ENCODE measurements around the gene PID1.

PID1 gene

DNA sequence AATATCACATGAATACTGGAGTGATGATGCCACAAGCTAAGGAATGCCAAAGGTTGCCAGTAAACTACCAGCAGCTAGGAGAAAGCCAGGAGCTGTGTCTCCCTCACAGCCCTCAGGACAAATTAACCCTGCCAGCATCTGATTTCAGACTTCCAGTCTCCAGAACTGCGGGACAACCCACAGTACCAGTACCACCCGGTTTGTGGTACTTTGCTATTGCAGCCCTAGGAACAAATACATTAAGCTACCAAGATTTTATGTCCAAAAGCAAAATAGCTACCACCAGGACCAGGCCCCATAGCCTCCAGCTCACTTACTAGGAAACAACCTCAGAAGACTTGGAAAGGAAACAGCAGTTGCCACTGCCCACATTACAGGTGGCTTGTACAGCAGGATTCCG lies 10.0 kb downstream of the PID1 start:
- no peak for DNase-seq (ENCODE audit: low read depth, low spot score)

DNA sequence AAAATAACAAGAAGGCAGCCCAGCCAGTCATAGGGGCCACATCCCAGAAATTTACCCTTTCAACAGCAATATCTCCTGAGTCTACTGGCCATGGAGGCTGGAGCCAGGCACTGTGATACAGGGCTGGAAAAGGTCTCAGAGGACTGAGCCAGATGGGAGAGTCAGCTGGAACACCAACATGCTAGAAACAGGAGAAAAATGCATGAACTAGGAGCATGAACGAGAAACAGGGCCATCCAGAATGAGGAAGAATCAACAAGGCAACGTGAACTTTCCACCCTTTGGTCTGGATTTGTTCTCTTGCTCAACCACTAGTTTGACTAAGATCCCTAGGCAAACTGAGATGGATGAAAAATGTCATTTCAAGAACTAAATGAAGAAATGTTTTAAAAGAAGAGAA lies 13.1 kb downstream of the PID1 start:
- DNase-seq (ENCODE audit: low read depth, low spot score), result no peak

DNA sequence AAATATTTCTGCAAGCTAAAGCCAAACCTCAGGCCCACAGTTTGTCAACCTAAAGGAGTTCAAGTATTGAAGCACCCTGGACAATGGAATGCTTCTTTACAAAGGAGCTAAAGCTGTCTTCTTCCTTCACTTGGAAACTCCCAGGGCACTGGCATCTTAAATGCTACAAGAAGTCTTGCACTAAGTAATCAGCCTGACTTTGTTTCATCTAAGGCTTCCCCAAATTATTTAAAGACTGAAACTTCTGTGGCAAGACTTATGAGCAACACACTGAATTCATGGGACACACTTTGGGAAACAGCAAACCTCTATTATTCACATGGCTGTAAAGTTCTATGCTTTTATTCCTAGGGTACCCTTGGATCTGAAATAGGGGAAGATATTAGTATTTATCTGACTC lies 14.7 kb downstream of the PID1 start:
- DNase-seq (ENCODE audit: low read depth, low spot score), result no peak

DNA sequence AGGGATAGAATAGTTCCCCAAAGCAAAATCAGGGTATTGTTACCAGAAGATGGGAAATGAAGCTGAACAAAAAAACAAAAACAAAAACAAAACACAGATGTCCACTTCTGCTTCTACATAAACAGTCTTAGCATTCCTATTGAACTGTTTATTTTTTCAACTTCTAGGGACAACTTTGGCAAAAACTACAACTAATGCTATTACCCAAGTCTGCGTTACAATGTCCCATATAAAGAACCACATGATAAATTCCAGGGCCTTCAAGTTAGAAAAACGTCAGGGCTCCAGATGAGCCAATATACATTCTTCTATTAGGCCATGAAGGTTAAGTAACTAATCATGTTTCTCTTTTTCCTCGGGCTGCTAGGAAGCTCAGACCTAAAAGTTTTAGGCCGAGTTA lies 16.9 kb downstream of the PID1 start:
- DNase-seq (ENCODE audit: low read depth, low spot score), result no peak

DNA sequence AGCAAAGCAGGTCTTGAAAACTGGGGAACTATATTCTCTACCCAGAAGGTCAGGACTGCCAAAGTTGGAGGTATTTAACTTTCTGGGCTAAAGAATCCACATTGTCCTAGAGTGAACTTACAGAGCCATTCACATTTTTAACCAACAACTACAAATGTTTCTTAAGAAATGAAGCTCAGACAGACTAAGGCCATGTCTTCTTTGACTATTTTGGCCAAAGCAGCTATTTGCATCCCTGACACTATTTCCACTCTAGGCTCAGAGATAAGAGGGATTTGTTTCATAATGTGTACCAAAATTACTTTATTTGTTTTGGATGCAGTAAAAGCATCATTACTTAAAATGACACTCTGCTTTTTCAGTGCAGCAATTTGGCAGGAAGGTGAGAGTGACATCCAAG lies 18.1 kb downstream of the PID1 start:
- no peak for DNase-seq (ENCODE audit: low read depth, low spot score)

DNA sequence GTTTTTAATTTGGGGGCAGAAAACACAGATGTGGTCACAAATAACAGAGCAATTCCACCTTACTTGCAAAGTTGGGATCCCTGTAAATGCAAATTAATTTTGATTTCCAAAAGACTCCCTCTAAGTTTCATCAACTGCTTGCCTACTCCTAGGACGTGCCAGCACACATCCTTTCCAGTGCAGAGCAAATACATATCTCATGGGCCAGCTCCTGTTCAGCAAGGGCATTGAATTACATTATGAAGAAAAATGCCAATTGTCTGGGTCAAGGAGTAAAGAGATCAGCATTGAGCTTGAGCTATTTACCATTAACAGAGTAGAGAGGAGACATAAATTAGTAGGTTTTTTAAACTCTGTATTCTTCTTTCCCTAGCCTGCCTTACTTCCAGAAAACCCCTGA lies 18.8 kb downstream of the PID1 start:
- DNase-seq (ENCODE audit: low read depth, low spot score), result no peak

DNA sequence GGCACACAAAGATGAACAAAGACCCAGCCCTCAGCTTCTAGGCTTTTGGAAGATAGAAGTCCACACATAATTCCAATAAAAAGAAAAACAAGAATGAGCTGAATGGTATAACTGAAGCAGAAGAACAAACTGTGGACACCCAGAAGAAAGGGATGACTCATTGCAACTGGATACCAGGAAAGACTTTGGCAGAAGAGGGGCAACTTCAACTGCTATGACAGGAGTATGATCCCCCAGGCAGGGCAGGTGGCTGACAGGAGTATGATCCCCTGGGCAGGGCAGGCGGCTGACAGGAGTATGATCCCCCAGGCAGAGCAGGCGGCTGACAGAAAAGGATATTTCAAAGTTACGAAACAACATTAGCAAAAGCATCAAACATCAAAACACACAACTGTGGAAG lies 21.6 kb downstream of the PID1 start:
- no peak for DNase-seq (ENCODE audit: low read depth, low spot score)

DNA sequence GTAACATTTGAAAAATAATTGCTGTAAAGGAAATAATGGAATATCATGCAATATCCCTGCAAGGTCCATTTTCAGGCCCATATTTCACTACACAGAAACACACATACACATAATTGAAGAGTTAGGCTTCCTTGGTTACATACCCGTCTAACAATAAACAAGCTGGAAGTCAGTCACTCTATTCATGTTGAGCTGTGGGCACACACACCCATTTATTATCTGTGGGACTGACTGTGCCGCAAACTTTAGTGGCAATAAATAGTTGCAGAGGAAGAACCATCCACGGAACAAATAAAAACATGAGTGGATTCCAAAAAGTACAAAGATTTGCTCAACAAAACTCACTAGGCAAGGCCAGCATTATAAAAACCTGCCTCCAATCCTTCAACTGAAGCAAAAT lies 24.8 kb downstream of the PID1 start:
- no peak for DNase-seq (ENCODE audit: low read depth, low spot score)

DNA sequence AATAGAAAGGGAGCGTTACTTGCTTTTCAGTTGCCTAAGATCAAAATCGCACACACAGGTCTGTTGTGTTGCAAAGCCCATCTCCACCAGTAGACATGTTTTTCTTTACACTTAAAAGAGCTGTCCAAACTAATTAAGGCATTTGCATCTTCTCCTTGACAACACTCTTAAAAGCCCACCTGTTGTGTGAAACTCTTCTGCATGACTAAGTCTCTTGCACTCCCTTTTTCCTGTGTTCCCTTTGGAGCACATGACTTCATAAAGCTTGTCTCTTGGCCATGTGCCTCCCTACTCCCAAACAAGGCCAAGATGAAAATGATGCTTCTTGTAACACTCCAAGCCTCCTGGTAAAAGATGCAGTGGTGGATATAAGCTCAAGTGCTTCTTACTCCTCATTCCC lies 26.1 kb downstream of the PID1 start:
- no peak for DNase-seq (ENCODE audit: low read depth, low spot score)

DNA sequence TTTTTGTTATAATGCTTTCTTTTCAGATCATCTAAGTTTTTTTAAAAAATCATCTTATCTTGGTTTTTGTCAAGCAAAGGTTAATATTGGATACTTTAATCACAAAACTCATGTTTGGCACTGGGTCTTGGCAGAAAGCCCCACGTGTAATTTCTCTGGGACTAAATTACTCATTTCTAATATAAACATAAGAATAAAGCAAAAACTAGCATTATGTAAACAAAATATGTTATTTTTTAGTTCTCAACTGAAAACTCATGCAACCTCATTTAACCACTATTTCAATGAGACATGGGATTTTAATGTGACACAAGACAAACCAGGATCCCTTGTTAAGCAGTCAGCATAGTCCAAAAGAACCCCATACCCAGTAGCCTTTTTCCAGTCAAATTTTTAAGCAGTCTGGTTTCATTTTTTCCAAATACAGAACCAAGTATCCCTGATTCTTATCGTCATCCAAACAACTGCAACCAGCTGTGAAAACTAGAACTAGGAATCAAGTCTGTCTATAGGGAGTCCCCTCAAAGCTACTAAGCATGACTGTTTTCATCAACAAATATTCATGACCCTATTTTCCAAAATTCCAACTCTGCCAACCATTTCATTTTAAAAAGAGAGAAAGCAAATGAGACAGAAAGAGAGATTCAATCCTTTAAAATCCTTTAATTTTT lies 27.1 kb downstream of the PID1 start:
- DNase-seq (ENCODE audit: low read depth, low spot score), result no peak

DNA sequence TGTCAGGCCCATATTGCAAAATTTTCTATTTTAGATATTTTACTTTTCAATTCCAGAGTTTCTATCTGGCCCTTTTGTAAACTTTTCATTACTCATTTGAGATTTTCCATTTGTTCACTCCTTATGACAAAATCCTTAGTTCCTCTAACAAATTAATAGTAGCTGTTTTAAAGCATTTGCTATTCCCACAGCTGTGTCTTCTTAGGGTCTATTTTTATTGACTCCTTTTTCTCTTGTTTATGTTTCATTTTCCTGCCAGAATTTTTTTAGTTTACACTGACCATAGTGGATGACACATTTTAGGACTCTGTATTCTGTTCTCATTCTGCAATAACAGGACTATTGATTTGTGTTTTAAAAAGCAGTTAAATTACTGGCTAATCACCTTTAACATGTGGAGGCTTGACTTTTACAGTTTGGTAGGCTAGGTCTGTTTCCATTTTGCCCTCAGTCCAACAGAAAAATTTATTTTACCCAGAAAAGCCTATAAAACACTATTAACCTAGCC lies 30.0 kb downstream of the PID1 start:
- DNase-seq (ENCODE audit: low read depth, low spot score), result no peak

DNA sequence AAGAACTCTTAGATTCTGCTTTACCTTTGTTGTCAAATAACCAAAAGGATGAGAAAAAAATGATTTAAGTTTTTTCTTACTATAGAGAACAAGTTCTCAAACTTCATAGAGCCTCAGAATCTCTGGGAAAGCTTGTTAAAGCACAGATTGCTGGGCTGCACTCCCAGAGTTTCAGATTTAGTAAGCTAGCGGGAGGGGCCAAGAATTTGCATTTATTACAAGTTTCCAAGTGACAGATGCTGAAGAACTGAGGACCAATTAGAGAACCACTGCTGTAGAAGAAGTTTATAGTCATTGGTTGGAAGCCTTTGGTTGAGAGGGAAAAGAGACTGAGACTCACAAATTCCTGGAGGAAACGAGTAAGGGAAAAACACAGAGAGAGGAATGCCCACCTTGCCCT lies 32.1 kb downstream of the PID1 start:
- DNase-seq (ENCODE audit: low read depth, low spot score), result no peak

DNA sequence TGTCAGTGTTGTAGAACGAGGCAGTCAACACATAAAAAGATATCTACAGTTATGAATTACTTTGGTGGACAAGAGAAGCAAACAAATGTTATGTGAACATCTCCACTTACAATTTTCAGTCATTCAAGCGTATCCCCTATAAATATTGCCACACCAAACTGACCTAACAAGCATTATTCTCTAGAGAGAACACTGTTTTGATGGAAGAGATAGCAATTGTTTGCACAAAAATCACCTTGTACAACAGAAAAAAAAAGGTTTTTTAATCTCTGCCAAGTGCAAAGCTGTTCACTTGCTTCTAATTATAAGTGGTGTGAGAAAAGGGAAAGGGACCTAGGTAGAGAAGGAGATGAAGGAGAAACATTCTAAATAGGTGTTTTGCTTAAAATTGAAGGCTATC lies 33.8 kb downstream of the PID1 start:
- DNase-seq (ENCODE audit: low read depth, low spot score), result no peak

DNA sequence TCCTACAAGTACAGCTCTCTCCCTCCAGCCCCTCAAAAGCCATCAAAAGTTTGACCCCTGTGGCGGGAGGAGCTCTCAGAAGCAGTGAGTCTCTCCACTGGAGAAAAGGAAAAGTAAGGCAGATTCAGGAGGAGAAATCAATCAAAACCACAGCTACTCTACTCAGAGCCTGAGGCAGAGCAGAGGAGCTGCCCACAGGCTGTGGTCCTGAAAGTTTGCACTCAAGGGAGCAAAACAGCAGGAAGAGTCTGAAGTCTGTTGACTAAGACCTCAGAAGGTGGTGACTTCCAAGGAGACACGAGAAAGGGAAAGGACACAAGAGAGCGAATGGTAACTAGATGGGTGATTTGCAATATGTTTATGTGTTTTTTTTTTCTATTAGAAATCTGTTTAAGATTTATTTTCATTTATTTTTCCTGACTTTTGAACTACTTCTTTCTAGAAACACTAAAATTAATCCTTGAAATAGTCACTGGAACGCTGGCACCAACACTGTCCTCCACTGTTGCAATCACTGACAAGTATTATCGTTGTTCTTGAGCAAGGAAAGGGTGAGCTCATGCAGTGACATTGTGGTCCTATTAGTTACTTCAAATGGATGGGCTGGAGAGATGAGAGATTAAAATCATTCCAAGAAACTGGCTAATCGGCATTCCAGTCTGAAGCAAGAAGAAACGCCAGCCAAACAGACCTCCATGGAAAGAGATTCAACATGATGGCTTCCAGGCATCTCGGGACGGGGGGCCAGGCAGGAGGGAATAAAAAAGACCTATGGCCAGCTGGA lies 35.8 kb downstream of the PID1 start:
- DNase-seq (ENCODE audit: low read depth, low spot score), result peak; percentile 60

DNA sequence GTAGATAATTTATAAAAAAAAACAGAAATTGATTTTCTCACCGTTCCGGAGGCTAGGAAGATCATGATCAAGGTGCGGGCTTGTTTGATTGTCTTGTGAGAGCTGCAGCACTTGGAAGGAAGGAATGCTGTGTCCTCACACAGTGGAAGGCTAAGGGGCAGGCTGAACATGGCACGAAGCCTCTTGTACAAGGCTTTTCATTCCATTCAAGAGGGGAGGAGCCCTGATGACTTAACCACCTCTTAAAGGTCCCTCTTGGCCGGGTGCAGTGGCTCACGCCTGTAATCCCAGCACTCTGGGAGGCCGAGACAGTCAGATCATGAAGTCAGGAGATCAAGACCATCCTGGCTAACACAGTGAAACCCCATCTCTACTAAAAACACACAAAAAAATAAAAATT lies 39.2 kb downstream of the PID1 start:
- no peak for DNase-seq (ENCODE audit: low read depth, low spot score)

DNA sequence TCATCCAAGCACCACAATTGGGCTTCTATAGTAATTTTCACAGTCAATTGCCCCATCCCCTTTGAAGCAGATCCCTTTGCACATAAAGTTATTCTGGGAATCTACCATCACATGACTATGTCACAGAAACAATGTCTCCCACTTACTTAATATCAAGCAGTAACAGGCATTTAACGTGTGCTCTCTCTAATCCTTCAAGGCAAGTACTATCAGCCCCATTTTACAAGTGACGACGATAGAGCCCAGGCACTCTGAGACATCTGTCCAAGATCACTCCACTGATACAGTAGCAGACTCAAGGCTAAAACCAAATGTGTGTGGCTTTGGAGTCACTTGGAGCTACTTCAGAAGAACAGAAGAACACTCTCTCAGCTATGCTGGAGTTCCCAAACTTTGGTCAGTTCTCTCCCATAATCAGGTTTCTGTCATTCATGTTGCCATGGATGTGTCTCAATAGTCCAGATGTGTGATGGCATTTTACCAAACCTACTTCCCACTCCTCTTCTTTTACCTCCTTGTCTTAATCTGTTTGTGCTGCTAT lies 39.7 kb downstream of the PID1 start:
- DNase-seq (ENCODE audit: low read depth, low spot score), result no peak

DNA sequence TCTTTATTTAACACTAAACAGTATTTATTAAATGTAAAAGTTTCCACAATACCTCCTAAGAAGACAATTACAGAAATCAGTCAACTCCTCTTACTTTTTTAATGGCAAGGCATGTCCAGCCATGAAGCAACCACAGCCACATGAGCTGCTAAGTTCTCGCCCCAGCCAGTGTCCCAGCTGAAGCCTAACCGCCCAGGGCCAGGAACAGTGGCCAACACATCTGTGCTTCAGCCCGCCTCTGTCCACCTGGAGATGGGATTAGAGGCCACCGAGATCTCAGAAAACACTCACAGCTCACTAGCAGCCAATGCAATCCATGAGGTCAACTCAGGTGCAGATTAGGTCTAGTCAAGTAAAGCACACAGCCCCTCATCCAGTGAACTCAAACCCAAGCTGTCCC lies 40.2 kb downstream of the PID1 start:
- DNase-seq (ENCODE audit: low read depth, low spot score), result no peak

DNA sequence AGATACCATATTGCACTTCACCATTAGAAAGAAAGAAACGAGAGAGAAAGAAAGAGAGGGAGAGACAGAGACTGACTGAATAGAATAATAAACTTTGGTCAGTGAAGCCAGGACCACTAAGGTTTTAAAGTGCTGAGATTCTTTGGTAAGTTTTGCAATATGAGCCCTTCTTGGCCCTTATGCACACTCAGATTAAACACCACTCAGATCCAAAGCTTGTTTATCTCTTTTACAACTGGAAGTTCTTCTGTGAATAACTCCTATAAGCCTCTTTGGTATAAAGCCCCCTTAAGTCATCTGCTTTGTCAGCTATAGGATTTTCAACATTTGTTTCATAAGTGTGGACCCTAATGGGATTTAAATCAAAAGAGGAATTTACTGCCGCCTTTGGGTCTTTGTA lies 40.8 kb downstream of the PID1 start:
- DNase-seq (ENCODE audit: low read depth, low spot score), result no peak

DNA sequence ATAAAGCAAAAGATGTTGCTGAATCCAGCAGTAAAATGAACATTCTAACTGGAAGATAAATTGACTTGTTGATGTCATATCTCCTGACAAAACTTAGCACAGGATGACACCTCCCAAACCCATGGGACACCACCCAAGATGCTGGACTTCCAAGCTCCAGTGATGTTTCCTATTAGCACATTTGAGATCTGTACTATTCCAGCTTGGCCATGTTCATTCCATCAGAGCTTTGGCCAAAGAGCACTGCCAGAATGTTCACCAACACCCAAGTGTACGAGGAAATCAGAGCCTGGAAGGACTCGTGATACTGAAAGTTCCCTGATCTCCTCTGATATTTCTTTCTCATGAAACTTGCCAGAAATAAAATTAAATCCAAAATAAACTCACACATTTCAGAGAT lies 44.7 kb downstream of the PID1 start:
- DNase-seq (ENCODE audit: low read depth, low spot score), result no peak

DNA sequence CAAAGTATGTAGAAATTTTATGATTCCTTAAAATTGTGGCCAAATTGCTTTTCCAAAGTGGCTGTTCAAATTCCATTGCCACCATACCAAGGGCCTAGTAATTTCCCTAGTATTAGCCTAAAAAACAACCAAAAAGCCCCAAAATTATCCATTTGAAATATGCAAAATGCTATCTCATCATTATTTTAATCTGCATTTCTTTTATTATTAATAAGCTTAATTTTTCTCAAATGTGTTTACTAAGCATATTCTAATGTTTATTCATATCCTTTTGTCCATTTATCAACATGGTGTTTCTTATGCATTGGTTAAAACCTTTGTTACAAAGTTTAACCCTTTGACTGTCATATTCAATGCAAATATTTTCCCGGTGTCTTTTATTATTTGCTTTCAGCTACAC lies 48.0 kb downstream of the PID1 start:
- DNase-seq (ENCODE audit: low read depth, low spot score), result no peak

DNA sequence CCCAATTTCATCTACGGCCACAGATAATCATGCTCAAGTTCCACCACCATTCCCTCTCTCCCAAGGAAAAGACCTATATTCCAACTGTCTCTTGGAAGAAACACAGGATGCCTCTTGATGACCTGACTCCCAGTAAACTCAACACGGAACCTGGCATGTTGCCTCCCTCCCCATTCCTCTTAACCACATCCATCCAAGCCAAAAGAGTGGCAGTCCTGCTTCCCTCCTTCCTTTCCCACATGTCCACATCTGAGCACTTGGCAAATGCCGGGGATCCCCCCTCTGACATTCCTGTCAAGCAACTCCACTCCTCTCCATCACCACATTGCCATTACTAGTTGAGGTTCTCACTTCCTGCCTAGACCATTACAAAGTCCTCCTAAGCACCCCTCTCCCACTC lies 49.4 kb downstream of the PID1 start:
- no peak for DNase-seq (ENCODE audit: low read depth, low spot score)

DNA sequence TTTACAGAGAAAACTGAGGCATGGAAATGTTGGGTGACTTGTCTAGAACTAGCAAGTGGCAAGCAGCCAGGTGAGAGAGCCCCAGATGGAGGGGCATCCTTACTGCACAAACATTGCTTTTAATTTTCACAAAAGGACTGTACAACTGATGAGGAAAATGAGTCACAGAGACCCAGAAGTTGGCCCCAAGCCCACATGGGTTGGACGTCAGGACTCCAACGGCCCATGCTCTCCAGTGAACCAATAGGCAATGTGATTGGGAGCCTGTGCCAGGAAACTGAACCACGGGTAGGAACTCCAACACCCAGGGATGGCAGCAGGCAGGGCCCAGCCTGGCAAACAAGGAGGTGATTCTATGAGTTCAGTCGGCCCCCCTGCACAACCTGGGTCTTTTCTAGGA lies 50.8 kb downstream of the PID1 start:
- peak; percentile 21 for DNase-seq (ENCODE audit: low read depth, low spot score)

DNA sequence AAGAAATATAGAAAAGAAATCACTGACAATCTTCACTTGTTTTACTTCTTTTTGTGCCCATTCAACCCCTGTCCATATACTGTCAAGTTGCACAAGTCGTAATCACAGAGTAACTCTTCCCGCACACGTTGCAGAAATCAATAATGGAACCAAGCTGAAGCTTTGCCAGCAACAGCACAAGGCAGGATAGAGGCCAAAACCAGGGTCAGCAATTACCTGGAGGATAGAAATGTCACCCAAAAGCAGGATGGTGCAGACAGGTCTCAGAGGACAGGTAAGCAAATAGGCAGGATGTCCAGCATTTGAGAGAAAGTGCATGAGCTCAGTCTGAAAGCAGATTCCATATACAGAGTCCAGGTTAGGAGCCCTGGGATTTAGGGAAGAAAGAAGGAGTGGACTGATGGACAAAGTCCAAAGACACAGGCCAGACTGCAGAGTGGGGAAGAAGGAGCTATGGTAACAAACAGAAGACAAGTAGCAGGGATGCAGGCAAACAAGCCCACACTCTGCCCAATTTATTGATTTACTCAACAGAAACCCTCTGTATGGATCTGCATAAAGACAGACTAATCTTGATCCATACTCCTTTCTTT lies 52.7 kb downstream of the PID1 start:
- DNase-seq (ENCODE audit: low read depth, low spot score), result no peak

Data from astrocyte of the hippocampus (primary cell).